BLaER1 (cell line): Measurements from ENCODE around the gene NAB1.
"Not testable (repeated sequence)": the region's sequence is repeated elsewhere in the genome, so short reads cannot be mapped to it uniquely, and the experiment has no call there.

Experiments used
- H3K27ac ChIP-seq: shearing (Covaris generic); formaldehyde crosslinking; 2 replicates; pipeline ENCODE4 v1.8.1; 2022
- H3K27me3 ChIP-seq: shearing (Covaris generic); formaldehyde crosslinking; 2 replicates; pipeline ENCODE4 v1.8.1; 2022
- H3K36me3 ChIP-seq: shearing (Covaris generic); formaldehyde crosslinking; 2 replicates; pipeline ENCODE4 v1.8.1; 2022
- H3K4me1 ChIP-seq: shearing (Covaris generic); formaldehyde crosslinking; 2 replicates; pipeline ENCODE4 v1.8.1; 2022
- H3K4me2 ChIP-seq: shearing (Covaris generic); formaldehyde crosslinking; 2 replicates; pipeline ENCODE4 v1.8.1; 2022
- H3K4me3 ChIP-seq: shearing (Covaris generic); formaldehyde crosslinking; 2 replicates; pipeline ENCODE4 v1.8.1; 2022
- H3K9ac ChIP-seq: shearing (Covaris generic); formaldehyde crosslinking; 2 replicates; pipeline ENCODE4 v1.8.1; 2022
- H3K9me3 ChIP-seq: shearing (Covaris generic); formaldehyde crosslinking; 2 replicates; pipeline ENCODE4 v1.8.1; 2022
- H4K20me1 ChIP-seq: shearing (Covaris generic); formaldehyde crosslinking; 2 replicates; pipeline ENCODE4 v1.8.1; 2022
- Cebpa-rat ChIP-seq: shearing (Covaris generic); IDR thresholded peaks from 2 replicates; pipeline ENCODE4 v1.8.1; 2022

NAB1 gene

GRCh38 chr2:190649035-190649797 lies at the start of gene NAB1:
NAB1 (plus strand) TSS chr2:190649083; CDS start chr2:190659177, 10,094 bp downstream.
- no peaks in the 10 kb centered on the region for H3K9me3 ChIP-seq
- H3K27me3 ChIP-seq = no peaks in the 10 kb centered on the region
- H3K4me2 ChIP-seq = peak within 1 kb of the TSS; percentile 91
- TF ChIP-seq Cebpa-rat = no peak
- peak within 1 kb of the TSS; percentile 92 for H3K9ac ChIP-seq
- peaks cover 18% of the 10 kb centered on the region for H3K4me1 ChIP-seq
- peak within 1 kb of the TSS; percentile 97 for H3K4me3 ChIP-seq
- H3K36me3 ChIP-seq = no peaks in the 10 kb centered on the region
- peaks cover 15% of the 10 kb centered on the region; the same call in 1 of the 2 replicates for H4K20me1 ChIP-seq
- peak within 1 kb of the TSS; percentile 89 for H3K27ac ChIP-seq

- H3K9me3 ChIP-seq = no peaks in the 10 kb centered on the region
- no peaks in the 10 kb centered on the region for H3K36me3 ChIP-seq
- H3K27me3 ChIP-seq = no peaks in the 10 kb centered on the region
- TF ChIP-seq Cebpa-rat = no peak
- H3K9ac ChIP-seq = no peak overlapping the region
- H4K20me1 ChIP-seq = no peaks in the 10 kb centered on the region
- H3K4me2 ChIP-seq = peak overlapping the region; percentile 50; the same call in 1 of the 2 replicates
- H3K4me1 ChIP-seq = peaks cover 34% of the 10 kb centered on the region
- H3K27ac ChIP-seq = no peak overlapping the region
- no peak overlapping the region for H3K4me3 ChIP-seq
Observed at GRCh38 chr2:190599546-190600220, 49.2 kb upstream of the NAB1 start.

- Histone ChIP-seq H3K9ac (no peak overlapping the region), H3K27me3 (no peaks in the 10 kb centered on the region), H3K4me3 (no peak overlapping the region), H3K27ac (no peak overlapping the region), H3K4me2 (no peak overlapping the region), H3K36me3 (no peaks in the 10 kb centered on the region), H3K9me3 (no peaks in the 10 kb centered on the region), H4K20me1 (no peaks in the 10 kb centered on the region), H3K4me1 (peaks cover 34% of the 10 kb centered on the region)
- TF ChIP-seq Cebpa-rat = no peak
Observed at GRCh38 chr2:190600293-190601103, 48.4 kb upstream of the NAB1 start.

- Histone ChIP-seq H3K27ac (no peak overlapping the region), H3K4me3 (no peak overlapping the region), H3K9me3 (no peaks in the 10 kb centered on the region), H3K27me3 (no peaks in the 10 kb centered on the region), H3K4me1 (peaks cover 16% of the 10 kb centered on the region), H3K4me2 (no peak overlapping the region), H4K20me1 (no peaks in the 10 kb centered on the region), H3K9ac (no peak overlapping the region), H3K36me3 (no peaks in the 10 kb centered on the region)
- 0 out of 2 replicates have a peak, but pooled peaks have one; percentile 18 for TF ChIP-seq Cebpa-rat
Observed at GRCh38 chr2:190603374-190603773, 45.5 kb upstream of the NAB1 start.

GRCh38 chr2:190607014-190607597 lies 41.8 kb upstream of the NAB1 start:
- Histone ChIP-seq H4K20me1 (no peaks in the 10 kb centered on the region), H3K9ac (no peak overlapping the region), H3K27ac (no peak overlapping the region), H3K4me1 (no peaks in the 10 kb centered on the region), H3K4me3 (no peak overlapping the region), H3K27me3 (no peaks in the 10 kb centered on the region), H3K4me2 (no peak overlapping the region), H3K9me3 (peaks cover 14% of the 10 kb centered on the region), H3K36me3 (no peaks in the 10 kb centered on the region)
- no peak for TF ChIP-seq Cebpa-rat

- H3K9me3 ChIP-seq = peaks cover 14% of the 10 kb centered on the region
- no peak overlapping the region for H3K4me2 ChIP-seq
- no peaks in the 10 kb centered on the region for H4K20me1 ChIP-seq
- no peaks in the 10 kb centered on the region for H3K4me1 ChIP-seq
- TF ChIP-seq Cebpa-rat = no peak
- no peaks in the 10 kb centered on the region for H3K36me3 ChIP-seq
- no peak overlapping the region for H3K4me3 ChIP-seq
- H3K27ac ChIP-seq = no peak overlapping the region
- H3K9ac ChIP-seq = no peak overlapping the region
- H3K27me3 ChIP-seq = no peaks in the 10 kb centered on the region
Observed at GRCh38 chr2:190607657-190608357, 41.1 kb upstream of the NAB1 start.

GRCh38 chr2:190608863-190609262 lies 40.0 kb upstream of the NAB1 start:
- H3K27ac ChIP-seq, H4K20me1 ChIP-seq, H3K4me3 ChIP-seq, H3K36me3 ChIP-seq, H3K4me2 ChIP-seq, H3K9ac ChIP-seq, H3K4me1 ChIP-seq, H3K27me3 ChIP-seq: not testable (repeated sequence)
- peaks cover 14% of the 10 kb centered on the region for H3K9me3 ChIP-seq

GRCh38 chr2:190609397-190609796 lies 39.5 kb upstream of the NAB1 start:
- not testable (repeated sequence) for H3K36me3 ChIP-seq, H3K4me2 ChIP-seq, H3K27me3 ChIP-seq, H4K20me1 ChIP-seq, H3K4me3 ChIP-seq, H3K9ac ChIP-seq, H3K27ac ChIP-seq, H3K4me1 ChIP-seq
- peaks cover 14% of the 10 kb centered on the region for H3K9me3 ChIP-seq

GRCh38 chr2:190610528-190610927 lies 38.4 kb upstream of the NAB1 start:
- H3K9ac ChIP-seq, H4K20me1 ChIP-seq, H3K4me3 ChIP-seq, H3K36me3 ChIP-seq, H3K4me2 ChIP-seq, H3K27ac ChIP-seq, H3K4me1 ChIP-seq, H3K27me3 ChIP-seq: not testable (repeated sequence)
- H3K9me3 ChIP-seq = peaks cover 14% of the 10 kb centered on the region
